HL-60 (cell line): ENCODE measurements around the gene RAPGEF4.

ENCODE experiments used
- GABPA ChIP-seq: IDR thresholded peaks from 2 replicates; pipeline ENCODE4 v1.6.1; 2012; ENCODE audit warnings: low read depth
- POLR2AphosphoS5 ChIP-seq: IDR thresholded peaks from 2 replicates; pipeline ENCODE4 v1.6.1; 2012; ENCODE audit warnings: low read depth
- TF ChIP-seq, protein P1 (sequence below): IDR thresholded peaks from one replicate; pipeline ENCODE4 v1.5.1; 2011; ENCODE audit warnings: low read length, control low read depth, inconsistent platforms; ENCODE audit not compliant: insufficient read depth
- TF ChIP-seq, protein P2 (sequence below): IDR thresholded peaks from 2 replicates; pipeline ENCODE4 v1.6.1; 2012; ENCODE audit warnings: low read depth; ENCODE audit not compliant: insufficient replicate concordance

DNA sequence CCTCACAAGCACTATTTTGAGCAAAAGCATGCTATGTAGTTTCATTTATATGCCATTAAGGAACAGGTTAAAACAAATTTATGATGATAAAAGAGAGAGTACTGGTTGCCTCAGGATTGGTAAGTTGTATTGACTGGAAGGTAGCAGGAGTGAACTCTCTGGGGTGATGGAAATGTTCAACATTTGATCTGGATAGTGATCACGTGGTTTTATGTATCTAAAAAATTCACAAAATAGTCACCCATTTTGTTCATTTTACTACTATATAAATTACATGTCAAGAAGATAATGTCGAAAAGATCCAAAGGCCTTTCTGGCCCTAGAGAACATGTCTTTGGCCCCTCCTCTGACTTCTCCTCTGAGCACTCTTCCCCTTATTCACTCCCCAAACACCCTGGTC lies 10.4 kb upstream of the RAPGEF4 start:
- TF ChIP-seq, protein P1, sequence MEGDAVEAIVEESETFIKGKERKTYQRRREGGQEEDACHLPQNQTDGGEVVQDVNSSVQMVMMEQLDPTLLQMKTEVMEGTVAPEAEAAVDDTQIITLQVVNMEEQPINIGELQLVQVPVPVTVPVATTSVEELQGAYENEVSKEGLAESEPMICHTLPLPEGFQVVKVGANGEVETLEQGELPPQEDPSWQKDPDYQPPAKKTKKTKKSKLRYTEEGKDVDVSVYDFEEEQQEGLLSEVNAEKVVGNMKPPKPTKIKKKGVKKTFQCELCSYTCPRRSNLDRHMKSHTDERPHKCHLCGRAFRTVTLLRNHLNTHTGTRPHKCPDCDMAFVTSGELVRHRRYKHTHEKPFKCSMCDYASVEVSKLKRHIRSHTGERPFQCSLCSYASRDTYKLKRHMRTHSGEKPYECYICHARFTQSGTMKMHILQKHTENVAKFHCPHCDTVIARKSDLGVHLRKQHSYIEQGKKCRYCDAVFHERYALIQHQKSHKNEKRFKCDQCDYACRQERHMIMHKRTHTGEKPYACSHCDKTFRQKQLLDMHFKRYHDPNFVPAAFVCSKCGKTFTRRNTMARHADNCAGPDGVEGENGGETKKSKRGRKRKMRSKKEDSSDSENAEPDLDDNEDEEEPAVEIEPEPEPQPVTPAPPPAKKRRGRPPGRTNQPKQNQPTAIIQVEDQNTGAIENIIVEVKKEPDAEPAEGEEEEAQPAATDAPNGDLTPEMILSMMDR, result no peak
- TF ChIP-seq, protein P2, sequence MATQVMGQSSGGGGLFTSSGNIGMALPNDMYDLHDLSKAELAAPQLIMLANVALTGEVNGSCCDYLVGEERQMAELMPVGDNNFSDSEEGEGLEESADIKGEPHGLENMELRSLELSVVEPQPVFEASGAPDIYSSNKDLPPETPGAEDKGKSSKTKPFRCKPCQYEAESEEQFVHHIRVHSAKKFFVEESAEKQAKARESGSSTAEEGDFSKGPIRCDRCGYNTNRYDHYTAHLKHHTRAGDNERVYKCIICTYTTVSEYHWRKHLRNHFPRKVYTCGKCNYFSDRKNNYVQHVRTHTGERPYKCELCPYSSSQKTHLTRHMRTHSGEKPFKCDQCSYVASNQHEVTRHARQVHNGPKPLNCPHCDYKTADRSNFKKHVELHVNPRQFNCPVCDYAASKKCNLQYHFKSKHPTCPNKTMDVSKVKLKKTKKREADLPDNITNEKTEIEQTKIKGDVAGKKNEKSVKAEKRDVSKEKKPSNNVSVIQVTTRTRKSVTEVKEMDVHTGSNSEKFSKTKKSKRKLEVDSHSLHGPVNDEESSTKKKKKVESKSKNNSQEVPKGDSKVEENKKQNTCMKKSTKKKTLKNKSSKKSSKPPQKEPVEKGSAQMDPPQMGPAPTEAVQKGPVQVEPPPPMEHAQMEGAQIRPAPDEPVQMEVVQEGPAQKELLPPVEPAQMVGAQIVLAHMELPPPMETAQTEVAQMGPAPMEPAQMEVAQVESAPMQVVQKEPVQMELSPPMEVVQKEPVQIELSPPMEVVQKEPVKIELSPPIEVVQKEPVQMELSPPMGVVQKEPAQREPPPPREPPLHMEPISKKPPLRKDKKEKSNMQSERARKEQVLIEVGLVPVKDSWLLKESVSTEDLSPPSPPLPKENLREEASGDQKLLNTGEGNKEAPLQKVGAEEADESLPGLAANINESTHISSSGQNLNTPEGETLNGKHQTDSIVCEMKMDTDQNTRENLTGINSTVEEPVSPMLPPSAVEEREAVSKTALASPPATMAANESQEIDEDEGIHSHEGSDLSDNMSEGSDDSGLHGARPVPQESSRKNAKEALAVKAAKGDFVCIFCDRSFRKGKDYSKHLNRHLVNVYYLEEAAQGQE, result no peak
- TF ChIP-seq POLR2AphosphoS5 (no peak), GABPA (no peak)
